ENCODE measurements around the gene RAD51B.

RAD51B gene

DNA sequence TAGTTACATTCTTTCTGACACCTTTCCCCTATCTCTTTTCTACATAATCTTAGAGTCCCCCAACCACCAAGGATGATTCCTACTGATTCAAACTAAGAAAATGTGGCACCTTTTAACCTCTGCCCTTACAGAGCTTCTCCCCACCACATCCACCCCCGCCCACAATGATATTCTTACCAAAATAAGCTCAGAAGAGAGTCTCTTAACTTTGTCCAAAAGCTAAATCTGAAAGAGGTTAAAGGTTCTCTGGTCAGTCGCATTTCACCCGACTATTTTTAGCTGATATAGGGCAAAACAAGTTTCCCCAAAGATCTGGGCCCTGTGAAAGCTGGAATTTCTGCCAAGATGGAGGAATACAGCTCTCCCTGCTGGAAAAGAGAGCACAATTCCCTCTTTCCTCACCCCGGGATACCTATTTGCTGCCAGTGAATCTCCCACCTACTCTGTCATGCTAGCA lies 844.7 kb downstream of the RAD51B start:
- no peak overlapping the region for H3K4me3 ChIP-seq (ENCODE audit: low read length)
- DNase-seq (ENCODE audit: low read depth) = no peak
- TF ChIP-seq, protein P1, sequence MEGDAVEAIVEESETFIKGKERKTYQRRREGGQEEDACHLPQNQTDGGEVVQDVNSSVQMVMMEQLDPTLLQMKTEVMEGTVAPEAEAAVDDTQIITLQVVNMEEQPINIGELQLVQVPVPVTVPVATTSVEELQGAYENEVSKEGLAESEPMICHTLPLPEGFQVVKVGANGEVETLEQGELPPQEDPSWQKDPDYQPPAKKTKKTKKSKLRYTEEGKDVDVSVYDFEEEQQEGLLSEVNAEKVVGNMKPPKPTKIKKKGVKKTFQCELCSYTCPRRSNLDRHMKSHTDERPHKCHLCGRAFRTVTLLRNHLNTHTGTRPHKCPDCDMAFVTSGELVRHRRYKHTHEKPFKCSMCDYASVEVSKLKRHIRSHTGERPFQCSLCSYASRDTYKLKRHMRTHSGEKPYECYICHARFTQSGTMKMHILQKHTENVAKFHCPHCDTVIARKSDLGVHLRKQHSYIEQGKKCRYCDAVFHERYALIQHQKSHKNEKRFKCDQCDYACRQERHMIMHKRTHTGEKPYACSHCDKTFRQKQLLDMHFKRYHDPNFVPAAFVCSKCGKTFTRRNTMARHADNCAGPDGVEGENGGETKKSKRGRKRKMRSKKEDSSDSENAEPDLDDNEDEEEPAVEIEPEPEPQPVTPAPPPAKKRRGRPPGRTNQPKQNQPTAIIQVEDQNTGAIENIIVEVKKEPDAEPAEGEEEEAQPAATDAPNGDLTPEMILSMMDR (conservative IDR thresholded peaks at IDR 0.05; ENCODE audit: low read depth, low read length) = no peak

DNA sequence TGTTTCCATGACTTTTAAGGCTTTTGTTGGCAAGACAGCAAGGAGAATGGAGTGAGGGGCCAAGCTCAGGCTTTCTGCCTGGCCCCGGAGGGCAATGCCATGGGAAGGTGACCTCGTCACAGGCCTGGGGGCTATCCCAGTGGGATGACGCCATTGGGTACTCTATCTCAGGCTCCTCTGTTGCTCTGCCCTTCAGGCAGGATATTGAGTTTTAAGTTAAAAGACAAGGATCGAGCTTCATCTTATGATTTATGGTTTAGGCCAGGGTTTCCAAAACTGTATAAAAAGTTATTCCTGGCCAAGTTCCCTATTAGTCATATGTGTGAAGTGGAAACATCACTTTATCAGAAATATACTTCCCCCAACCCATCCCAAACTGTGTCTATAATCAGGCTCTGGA lies 845.6 kb downstream of the RAD51B start:
- TF ChIP-seq, protein P1 (conservative IDR thresholded peaks at IDR 0.05; ENCODE audit: low read depth, low read length) = no peak
- DNase-seq (ENCODE audit: low read depth) = no peak
- H3K4me3 ChIP-seq (ENCODE audit: low read length) = no peak overlapping the region

DNA sequence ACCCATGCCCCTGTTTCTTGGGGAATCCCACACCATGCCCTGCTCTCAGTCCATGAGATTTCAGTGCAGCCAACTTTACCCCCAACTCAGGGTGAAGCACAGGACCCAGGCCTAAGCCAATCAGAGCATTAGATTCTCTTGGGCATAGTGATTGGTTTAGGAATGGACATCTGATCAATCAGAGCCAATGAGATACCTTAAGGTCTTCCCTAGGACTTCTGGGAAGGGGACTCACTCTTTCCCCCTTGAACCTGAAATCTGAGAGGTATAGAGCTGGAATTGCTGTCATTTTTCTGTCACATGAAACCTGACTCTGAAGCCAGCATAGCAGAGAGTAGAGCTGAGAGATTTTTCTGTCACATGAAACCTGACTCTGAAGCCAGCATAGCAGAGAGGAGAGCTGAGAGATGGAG lies 846.2 kb downstream of the RAD51B start:
- no peak overlapping the region for H3K4me3 ChIP-seq (ENCODE audit: low read length)
- no peak for DNase-seq (ENCODE audit: low read depth)
- TF ChIP-seq, protein P1 (conservative IDR thresholded peaks at IDR 0.05; ENCODE audit: low read depth, low read length) = no peak

DNA sequence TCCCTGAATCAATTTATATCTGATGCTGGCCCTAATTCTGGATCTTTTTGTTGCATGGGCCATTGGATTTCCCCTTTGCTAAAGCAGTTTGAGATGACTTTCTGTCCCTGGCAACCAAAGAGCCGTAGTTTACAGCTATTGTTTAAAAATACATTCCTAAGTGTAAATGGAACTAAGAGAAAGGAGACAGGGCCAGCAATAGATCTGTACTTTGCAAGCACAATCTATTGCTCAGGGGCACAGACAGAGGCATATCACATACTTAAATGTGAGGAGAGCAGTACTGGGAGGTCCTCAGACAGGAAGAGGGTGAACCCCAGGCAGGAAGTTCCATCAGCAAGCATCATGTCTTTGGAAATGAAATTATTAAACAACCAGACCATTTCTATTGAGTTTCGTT lies 846.7 kb downstream of the RAD51B start:
- no peak for DNase-seq (ENCODE audit: low read depth)
- H3K4me3 ChIP-seq (ENCODE audit: low read length) = no peak overlapping the region
- TF ChIP-seq, protein P1 (conservative IDR thresholded peaks at IDR 0.05; ENCODE audit: low read depth, low read length) = no peak

DNA sequence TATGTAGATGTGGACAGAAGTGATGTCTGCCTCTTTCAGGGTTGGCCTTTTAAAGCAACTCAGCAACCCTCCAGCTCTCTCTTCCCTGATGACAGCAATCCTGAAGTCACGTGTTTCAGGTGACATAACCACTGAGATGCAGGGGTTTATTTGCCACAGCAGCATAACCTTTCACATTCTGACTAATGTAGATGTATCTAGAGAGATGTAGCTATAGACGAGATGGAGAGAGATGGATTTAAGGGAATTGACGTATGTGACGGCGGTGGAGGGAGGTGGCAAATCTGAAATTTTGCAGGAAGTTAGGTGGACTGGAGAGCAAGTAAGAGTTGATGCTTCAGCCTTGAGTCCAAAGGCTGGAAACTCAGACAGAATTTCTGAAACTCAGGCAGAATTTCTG lies 847.3 kb downstream of the RAD51B start:
- no peak for DNase-seq (ENCODE audit: low read depth)
- TF ChIP-seq, protein P1 (conservative IDR thresholded peaks at IDR 0.05; ENCODE audit: low read depth, low read length) = no peak
- no peak overlapping the region for H3K4me3 ChIP-seq (ENCODE audit: low read length)

DNA sequence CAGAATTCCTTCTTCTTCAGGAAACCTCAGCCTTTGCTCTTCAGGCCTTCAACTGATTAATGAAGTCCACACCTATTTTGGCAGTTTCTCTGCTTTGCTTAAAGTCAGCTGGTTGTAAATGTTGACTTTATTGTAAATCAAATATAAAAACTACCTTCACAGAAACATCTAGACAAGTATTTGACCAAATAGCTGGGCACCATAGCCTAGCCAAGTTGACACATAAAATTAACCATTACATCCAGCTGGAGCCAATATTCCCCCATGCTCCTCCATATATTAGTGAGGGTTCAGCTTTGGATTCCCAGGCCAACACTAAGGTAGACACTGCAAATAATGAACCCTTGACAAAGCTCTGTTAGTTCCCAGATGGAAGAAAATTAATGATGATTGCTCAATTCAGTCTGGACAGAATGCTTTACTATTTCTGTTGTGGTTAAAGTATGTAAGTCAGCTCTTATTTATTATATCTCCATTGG lies 847.8 kb downstream of the RAD51B start:
- TF ChIP-seq, protein P1 (conservative IDR thresholded peaks at IDR 0.05; ENCODE audit: low read depth, low read length) = no peak
- H3K4me3 ChIP-seq (ENCODE audit: low read length) = no peak overlapping the region
- DNase-seq (ENCODE audit: low read depth) = no peak

DNA sequence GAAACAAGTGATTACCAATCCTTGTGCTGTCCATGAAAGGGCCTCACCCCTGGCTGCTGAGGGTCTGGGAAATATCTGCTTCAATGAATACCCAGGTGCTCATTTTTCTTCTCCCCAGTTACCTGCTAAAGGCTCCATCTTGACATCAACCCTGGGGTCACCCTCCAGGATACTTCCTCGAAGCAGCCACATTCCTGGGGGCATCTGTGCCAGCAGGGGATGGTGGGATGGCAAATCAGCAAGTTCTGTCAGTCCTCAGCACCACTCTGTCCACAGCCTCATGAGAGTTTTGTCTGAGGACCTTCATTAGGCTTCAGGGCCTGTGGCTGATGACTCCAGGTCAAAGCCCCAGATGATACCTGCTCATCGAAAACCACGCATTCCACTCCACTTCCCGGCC lies 848.4 kb downstream of the RAD51B start:
- no peak for DNase-seq (ENCODE audit: low read depth)
- no peak overlapping the region for H3K4me3 ChIP-seq (ENCODE audit: low read length)
- TF ChIP-seq, protein P1 (conservative IDR thresholded peaks at IDR 0.05; ENCODE audit: low read depth, low read length) = no peak
